HG03103 (cell line): ENCODE results near the gene ANKRD66.

Experiments
- ATAC-seq: cut with Tn5 transposase; IDR thresholded peaks from one replicate; pipeline ENCODE4 v1.9.1; 2021; ENCODE audit warnings: low read depth; ENCODE audit not compliant: unreplicated experiment

The ANKRD66 gene

DNA sequence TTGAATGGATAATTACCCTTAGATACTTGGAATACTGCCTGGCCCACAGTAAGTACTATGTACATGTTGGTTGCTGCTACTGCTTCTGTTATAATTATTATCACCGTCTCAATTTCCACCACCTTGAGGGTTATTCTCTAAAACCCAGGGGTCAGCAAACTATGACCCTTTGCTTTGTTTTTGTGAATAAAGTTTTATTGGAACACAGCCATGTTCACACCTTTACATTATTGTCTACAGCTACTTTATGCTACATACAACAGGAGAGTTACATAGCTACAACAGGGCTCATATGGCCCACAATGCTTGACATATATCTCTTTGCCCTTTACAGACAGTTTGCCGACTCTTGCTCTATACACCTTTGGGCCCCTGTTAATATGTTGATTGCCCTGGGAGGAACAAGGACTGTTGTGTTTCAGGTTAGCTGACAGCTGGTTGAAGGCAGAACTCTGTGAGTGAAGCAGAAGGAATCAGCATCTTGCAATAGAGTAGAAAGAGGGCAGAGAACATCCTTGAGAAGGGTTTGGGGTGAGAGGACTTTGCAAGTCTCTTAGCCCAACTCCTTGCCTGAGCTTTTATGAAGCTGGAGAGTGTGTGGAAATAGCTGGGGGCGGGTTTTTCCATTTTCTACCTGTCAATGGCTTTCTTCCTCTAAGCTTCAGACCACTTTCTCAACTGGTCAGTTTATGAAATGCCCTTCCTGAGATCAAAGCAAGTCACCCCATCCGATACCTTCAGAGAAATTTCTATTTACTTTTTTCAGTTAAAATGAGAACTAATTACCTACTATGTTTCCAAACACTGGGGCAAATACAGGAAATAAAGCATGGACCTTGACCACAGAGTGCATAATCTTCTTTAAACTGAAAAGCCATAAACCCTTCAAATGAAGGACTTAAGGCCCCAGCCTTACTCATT lies 43.0 kb downstream of the ANKRD66 start:
- ATAC-seq: no peak

- no peak for ATAC-seq
Measured at GRCh38 chr6:46790355-46790874, 43.7 kb downstream of the ANKRD66 start.

DNA sequence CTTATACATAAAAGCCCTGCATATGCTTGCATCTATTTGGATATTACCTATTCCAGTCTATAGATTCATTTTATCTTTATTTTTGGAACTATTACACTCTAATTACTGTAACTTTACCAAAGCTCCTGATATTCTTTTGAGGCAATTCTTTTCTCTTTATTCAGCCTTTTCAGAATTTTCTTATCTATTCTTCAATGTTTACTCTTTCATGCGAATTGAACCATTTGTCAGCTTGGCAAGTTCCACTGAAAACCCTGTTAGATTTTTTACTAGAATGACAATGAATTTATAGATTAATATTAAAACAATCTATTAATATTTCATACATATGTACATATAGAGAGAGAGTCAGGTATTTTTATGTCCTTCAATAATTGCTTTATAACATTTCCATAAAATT lies 45.9 kb downstream of the ANKRD66 start:
- ATAC-seq: no peak

- no peak for ATAC-seq
Measured at GRCh38 chr6:46793138-46793537, 46.4 kb downstream of the ANKRD66 start, which contains the start of gene MEP1A. Gene MEP1A, plus strand, starts transcription at chr6:46793389. Its CDS starts 10 bp downstream, at chr6:46793399.

GRCh38 chr6:46794068-46794467 lies 47.3 kb downstream of the ANKRD66 start:
- ATAC-seq: no peak

DNA sequence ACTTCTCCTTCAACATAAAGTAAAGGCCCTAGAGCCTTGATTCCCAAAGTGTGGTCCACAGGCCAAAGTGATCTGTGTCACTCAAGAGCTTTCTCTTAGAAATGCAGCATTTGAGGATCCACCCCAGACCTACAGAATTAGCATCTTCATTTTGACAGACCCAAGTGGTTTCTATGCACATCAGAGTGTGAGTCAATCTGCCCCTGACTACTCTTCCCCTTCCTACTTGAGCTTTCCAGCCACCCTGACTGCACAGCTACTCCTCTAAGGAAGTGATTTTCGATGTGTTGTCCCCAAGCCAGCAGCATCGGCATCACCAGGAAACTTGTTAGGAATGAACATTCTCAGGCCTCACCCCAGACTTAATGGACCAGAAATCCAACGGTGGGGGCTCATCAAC lies 49.1 kb downstream of the ANKRD66 start:
- ATAC-seq: no peak

GRCh38 chr6:46796848-46797580 lies 50.3 kb downstream of the ANKRD66 start:
- no peak for ATAC-seq

DNA sequence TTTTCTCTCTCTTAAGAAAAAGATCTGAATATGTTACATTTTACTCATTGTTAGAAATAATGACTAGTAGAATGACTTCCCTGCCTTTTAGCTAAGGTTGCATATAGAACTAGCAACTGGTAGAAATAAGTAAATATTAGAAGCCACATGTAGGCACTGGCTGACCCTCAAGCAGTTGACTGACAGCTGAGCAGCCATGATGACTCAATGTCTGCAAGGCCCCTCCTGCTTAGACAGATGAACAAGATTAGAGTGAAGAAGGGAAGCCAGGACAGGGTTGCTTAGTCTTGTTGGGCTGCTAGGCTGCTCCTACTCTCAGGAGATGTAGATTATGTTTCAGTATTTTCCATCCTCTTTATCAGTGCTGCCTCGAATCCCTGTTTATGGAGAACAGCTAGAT lies 52.9 kb downstream of the ANKRD66 start:
- no peak for ATAC-seq

- ATAC-seq: no peak
Measured at GRCh38 chr6:46808806-46809205, 62.1 kb downstream of the ANKRD66 start.
